ENCODE measurements around the gene TMEM168.
"Not testable (repeated sequence)": the region's sequence is repeated elsewhere in the genome, so short reads cannot be mapped to it uniquely, and the experiment has no call there.

Gene TMEM168

GRCh38 chr7:112781558-112781957, 8.6 kb downstream of the TMEM168 start:
- DNase-seq (ENCODE audit: low spot score) = no peak

- no peak for DNase-seq (ENCODE audit: low spot score)
Measured at GRCh38 chr7:112781110-112781509, 9.1 kb downstream of the TMEM168 start.

GRCh38 chr7:112779667-112780066, 10.5 kb downstream of the TMEM168 start:
- DNase-seq (ENCODE audit: low spot score) = no peak

- DNase-seq (ENCODE audit: low spot score) = no peak
Measured at GRCh38 chr7:112777406-112777805, 12.8 kb downstream of the TMEM168 start.

- no peak for DNase-seq (ENCODE audit: low spot score)
Measured at GRCh38 chr7:112771166-112771565, 19.0 kb downstream of the TMEM168 start.

- DNase-seq (ENCODE audit: low spot score) = no peak
Measured at GRCh38 chr7:112770051-112770450, 20.1 kb downstream of the TMEM168 start.

GRCh38 chr7:112765105-112765504, 25.1 kb downstream of the TMEM168 start:
- DNase-seq (ENCODE audit: low spot score) = no peak

GRCh38 chr7:112763996-112764395, 26.2 kb downstream of the TMEM168 start:
- no peak for DNase-seq (ENCODE audit: low spot score)

- no peak for DNase-seq (ENCODE audit: low spot score)
Measured at GRCh38 chr7:112763298-112763697, 26.9 kb downstream of the TMEM168 start.

- DNase-seq (ENCODE audit: low spot score) = no peak
Measured at GRCh38 chr7:112759905-112760304, 30.3 kb downstream of the TMEM168 start.

- DNase-seq (ENCODE audit: low spot score) = no peak
Measured at GRCh38 chr7:112757337-112757736, 32.9 kb downstream of the TMEM168 start.

GRCh38 chr7:112753298-112753697, 36.9 kb downstream of the TMEM168 start:
- DNase-seq (ENCODE audit: low spot score) = no peak

GRCh38 chr7:112752576-112752975, 37.6 kb downstream of the TMEM168 start:
- DNase-seq (ENCODE audit: low spot score) = no peak

- no peak for DNase-seq (ENCODE audit: low spot score)
Measured at GRCh38 chr7:112749775-112750174, 40.4 kb downstream of the TMEM168 start.

GRCh38 chr7:112748381-112748780, 41.8 kb downstream of the TMEM168 start:
- no peak for DNase-seq (ENCODE audit: low spot score)

GRCh38 chr7:112745635-112746034, 44.6 kb downstream of the TMEM168 start:
- no peak for DNase-seq (ENCODE audit: low spot score)

- DNase-seq (ENCODE audit: low spot score) = no peak
Measured at GRCh38 chr7:112744818-112745217, 45.4 kb downstream of the TMEM168 start.

- no peak for DNase-seq (ENCODE audit: low spot score)
Measured at GRCh38 chr7:112743811-112744210, 46.4 kb downstream of the TMEM168 start.

- no peak for DNase-seq (ENCODE audit: low spot score)
Measured at GRCh38 chr7:112740667-112741066, 49.5 kb downstream of the TMEM168 start.

- no peak for DNase-seq (ENCODE audit: low spot score)
Measured at GRCh38 chr7:112739436-112740180, 50.6 kb downstream of the TMEM168 start.

GRCh38 chr7:112735261-112735660, 54.9 kb downstream of the TMEM168 start:
- no peak for DNase-seq (ENCODE audit: low spot score)

- DNase-seq (ENCODE audit: low spot score) = not testable (repeated sequence)
Measured at GRCh38 chr7:112731324-112731723, 58.9 kb downstream of the TMEM168 start.

- no peak for DNase-seq (ENCODE audit: low spot score)
Measured at GRCh38 chr7:112726076-112726475, 64.1 kb downstream of the TMEM168 start.

GRCh38 chr7:112723416-112723815, 66.8 kb downstream of the TMEM168 start:
- no peak for DNase-seq (ENCODE audit: low spot score)
